Measurements from ENCODE around the gene APH1A. TPM values are rescaled to one million over a fixed set of nuclear protein-coding genes. Genes with fewer than 3 reads are reported as not detected.

APH1A gene
- total and polyA plus RNA-seq, 2 of the 13 experiments (the other 11 are each of a cell fraction or from before 2014, with no cell fraction given) = 114 to 130 TPM

DNA sequence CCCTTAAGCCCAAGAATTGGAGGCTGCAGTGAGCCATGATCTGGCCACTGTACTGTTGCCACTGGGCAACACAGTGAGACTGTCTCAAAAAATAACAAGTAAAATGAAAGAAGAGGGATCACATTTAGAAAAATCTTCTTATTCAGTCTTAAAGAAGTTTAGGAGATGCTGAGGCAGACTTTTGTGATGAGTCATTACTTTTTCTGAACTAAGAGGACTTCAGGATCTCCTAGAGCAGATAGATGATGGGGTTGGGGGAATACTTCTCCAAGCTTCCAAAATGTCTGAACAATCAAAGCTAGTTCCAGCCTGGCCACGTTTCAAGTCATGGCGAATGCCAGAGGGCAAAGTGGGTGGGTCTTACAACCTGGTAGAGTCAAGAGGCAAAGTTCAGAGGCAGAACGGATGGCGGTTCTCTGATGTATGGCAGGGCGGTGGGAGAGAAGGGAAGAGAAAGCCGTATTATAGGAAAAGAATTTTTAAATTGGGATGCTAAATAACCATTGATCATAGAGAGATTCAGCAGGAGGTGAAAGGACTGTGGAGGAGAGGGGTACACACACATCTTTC is 11.4 kb upstream of the APH1A start (continued):
- TF ChIP-seq MED13 (CRISPR knock-in tag; IDR thresholded peaks at IDR 0.05) (0 out of 2 replicates have a peak, but pooled peaks have one; percentile 34), ZMYM4 (CRISPR knock-in tag; IDR thresholded peaks at IDR 0.05) (no peak), FOXO1 (CRISPR knock-in tag; IDR thresholded peaks at IDR 0.05) (no peak), POLR2G (IDR thresholded peaks at IDR 0.05; ENCODE audit: low read depth, low read length) (peak; percentile 68), ZNF143 (CRISPR knock-in tag; IDR thresholded peaks at IDR 0.05) (no peak), XRCC5 (optimal IDR thresholded peaks at IDR 0.05; ENCODE audit: low read length) (peak; percentile 44), KDM4B (CRISPR knock-in tag; IDR thresholded peaks at IDR 0.05) (no peak), IKZF4 (CRISPR knock-in tag; IDR thresholded peaks at IDR 0.05; ENCODE audit: borderline replicate concordance, low read depth, not compliant biosample characterization) (no peak), ZFP1 (CRISPR knock-in tag; IDR thresholded peaks at IDR 0.05) (no peak), ZNF263 (CRISPR knock-in tag; IDR thresholded peaks at IDR 0.05) (no peak), ZFP36 (IDR thresholded peaks at IDR 0.05; ENCODE audit: borderline replicate concordance, low read depth, low read length, partially characterized antibody) (no peak), BRCA1 (CRISPR knock-in tag; IDR thresholded peaks at IDR 0.05) (no peak), ZNF644 (CRISPR knock-in tag; IDR thresholded peaks at IDR 0.05; ENCODE audit: low read depth) (peak; percentile 67), MATR3 (CRISPR knock-in tag; IDR thresholded peaks at IDR 0.05) (no peak), NAIF1 (CRISPR knock-in tag; IDR thresholded peaks at IDR 0.05; ENCODE audit: borderline replicate concordance) (no peak)
- TF ChIP-seq, protein P1, sequence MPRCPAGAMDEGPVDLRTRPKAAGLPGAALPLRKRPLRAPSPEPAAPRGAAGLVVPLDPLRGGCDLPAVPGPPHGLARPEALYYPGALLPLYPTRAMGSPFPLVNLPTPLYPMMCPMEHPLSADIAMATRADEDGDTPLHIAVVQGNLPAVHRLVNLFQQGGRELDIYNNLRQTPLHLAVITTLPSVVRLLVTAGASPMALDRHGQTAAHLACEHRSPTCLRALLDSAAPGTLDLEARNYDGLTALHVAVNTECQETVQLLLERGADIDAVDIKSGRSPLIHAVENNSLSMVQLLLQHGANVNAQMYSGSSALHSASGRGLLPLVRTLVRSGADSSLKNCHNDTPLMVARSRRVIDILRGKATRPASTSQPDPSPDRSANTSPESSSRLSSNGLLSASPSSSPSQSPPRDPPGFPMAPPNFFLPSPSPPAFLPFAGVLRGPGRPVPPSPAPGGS (CRISPR knock-in tag; IDR thresholded peaks at IDR 0.05) = no peak
- TF ChIP-seq, protein P2, sequence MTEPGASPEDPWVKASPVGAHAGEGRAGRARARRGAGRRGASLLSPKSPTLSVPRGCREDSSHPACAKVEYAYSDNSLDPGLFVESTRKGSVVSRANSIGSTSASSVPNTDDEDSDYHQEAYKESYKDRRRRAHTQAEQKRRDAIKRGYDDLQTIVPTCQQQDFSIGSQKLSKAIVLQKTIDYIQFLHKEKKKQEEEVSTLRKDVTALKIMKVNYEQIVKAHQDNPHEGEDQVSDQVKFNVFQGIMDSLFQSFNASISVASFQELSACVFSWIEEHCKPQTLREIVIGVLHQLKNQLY (CRISPR knock-in tag; IDR thresholded peaks at IDR 0.05) = no peak
- TF ChIP-seq, protein P3, sequence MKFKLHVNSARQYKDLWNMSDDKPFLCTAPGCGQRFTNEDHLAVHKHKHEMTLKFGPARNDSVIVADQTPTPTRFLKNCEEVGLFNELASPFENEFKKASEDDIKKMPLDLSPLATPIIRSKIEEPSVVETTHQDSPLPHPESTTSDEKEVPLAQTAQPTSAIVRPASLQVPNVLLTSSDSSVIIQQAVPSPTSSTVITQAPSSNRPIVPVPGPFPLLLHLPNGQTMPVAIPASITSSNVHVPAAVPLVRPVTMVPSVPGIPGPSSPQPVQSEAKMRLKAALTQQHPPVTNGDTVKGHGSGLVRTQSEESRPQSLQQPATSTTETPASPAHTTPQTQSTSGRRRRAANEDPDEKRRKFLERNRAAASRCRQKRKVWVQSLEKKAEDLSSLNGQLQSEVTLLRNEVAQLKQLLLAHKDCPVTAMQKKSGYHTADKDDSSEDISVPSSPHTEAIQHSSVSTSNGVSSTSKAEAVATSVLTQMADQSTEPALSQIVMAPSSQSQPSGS (CRISPR knock-in tag; IDR thresholded peaks at IDR 0.05) = no peak
- TF ChIP-seq, protein P4, sequence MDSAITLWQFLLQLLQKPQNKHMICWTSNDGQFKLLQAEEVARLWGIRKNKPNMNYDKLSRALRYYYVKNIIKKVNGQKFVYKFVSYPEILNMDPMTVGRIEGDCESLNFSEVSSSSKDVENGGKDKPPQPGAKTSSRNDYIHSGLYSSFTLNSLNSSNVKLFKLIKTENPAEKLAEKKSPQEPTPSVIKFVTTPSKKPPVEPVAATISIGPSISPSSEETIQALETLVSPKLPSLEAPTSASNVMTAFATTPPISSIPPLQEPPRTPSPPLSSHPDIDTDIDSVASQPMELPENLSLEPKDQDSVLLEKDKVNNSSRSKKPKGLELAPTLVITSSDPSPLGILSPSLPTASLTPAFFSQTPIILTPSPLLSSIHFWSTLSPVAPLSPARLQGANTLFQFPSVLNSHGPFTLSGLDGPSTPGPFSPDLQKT (CRISPR knock-in tag; IDR thresholded peaks at IDR 0.05; ENCODE audit: borderline replicate concordance) = no peak
- TF ChIP-seq, protein P5, sequence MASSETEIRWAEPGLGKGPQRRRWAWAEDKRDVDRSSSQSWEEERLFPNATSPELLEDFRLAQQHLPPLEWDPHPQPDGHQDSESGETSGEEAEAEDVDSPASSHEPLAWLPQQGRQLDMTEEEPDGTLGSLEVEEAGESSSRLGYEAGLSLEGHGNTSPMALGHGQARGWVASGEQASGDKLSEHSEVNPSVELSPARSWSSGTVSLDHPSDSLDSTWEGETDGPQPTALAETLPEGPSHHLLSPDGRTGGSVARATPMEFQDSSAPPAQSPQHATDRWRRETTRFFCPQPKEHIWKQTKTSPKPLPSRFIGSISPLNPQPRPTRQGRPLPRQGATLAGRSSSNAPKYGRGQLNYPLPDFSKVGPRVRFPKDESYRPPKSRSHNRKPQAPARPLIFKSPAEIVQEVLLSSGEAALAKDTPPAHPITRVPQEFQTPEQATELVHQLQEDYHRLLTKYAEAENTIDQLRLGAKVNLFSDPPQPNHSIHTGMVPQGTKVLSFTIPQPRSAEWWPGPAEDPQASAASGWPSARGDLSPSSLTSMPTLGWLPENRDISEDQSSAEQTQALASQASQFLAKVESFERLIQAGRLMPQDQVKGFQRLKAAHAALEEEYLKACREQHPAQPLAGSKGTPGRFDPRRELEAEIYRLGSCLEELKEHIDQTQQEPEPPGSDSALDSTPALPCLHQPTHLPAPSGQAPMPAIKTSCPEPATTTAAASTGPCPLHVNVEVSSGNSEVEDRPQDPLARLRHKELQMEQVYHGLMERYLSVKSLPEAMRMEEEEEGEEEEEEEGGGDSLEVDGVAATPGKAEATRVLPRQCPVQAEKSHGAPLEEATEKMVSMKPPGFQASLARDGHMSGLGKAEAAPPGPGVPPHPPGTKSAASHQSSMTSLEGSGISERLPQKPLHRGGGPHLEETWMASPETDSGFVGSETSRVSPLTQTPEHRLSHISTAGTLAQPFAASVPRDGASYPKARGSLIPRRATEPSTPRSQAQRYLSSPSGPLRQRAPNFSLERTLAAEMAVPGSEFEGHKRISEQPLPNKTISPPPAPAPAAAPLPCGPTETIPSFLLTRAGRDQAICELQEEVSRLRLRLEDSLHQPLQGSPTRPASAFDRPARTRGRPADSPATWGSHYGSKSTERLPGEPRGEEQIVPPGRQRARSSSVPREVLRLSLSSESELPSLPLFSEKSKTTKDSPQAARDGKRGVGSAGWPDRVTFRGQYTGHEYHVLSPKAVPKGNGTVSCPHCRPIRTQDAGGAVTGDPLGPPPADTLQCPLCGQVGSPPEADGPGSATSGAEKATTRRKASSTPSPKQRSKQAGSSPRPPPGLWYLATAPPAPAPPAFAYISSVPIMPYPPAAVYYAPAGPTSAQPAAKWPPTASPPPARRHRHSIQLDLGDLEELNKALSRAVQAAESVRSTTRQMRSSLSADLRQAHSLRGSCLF (CRISPR knock-in tag; IDR thresholded peaks at IDR 0.05; ENCODE audit: borderline replicate concordance) = no peak

Data from HepG2 (cell line).